HepG2 (cell line): ENCODE results near the gene LST1. TPM values are rescaled to one million over a fixed set of nuclear protein-coding genes. Genes with fewer than 3 reads are reported as not detected.

Experiments used
- CAMTA2 ChIP-seq: sonication (generic); formaldehyde crosslinking; IDR thresholded peaks from 2 replicates; pipeline ENCODE4 v1.4.0; 2020; ENCODE audit warnings: mild to moderate bottlenecking, missing genetic modification reagents, borderline replicate concordance
- CHD2 ChIP-seq: IDR thresholded peaks from 2 replicates; pipeline ENCODE4 v1.6.1; 2011; ENCODE audit warnings: low read depth, low read length, improper control_type of control experiment
- DMAP1 ChIP-seq: IDR thresholded peaks from 2 replicates; pipeline ENCODE4 v1.6.1; 2016
- DNMT3B ChIP-seq: conservative IDR thresholded peaks from 2 replicates; pipeline ENCODE4 v1.6.1; 2016; ENCODE audit warnings: missing biosample characterization, control low read depth
- ELF1 ChIP-seq: sonication (generic); formaldehyde crosslinking; IDR thresholded peaks from 2 replicates; pipeline ENCODE4 v1.4.0; 2020; ENCODE audit warnings: missing genetic modification reagents
- FOXP1 ChIP-seq, 2 experiments: fragments of 450-650 bp in 1 of 2; IDR thresholded peaks; 2 replicates each; pipeline ENCODE4 v1.6.1; 2017 to 2018; ENCODE audit warnings: antibody characterized with exemption in 1 of 2
- HDAC1 ChIP-seq: sonication (generic); formaldehyde crosslinking; IDR thresholded peaks from 2 replicates; pipeline ENCODE4 v1.5.1; 2020; ENCODE audit warnings: mild to moderate bottlenecking, missing genetic modification reagents
- HNRNPH1 ChIP-seq: fragments of 200-400 bp; formaldehyde crosslinking; optimal IDR thresholded peaks from 2 replicates; pipeline ENCODE3; 2017; ENCODE audit warnings: mild to moderate bottlenecking, low read depth, low read length
- JUND ChIP-seq: sonication (generic); formaldehyde crosslinking; IDR thresholded peaks from 2 replicates; pipeline ENCODE4 v1.8.0; 2022; ENCODE audit warnings: mild to moderate bottlenecking, missing genetic modification reagents
- KAT8 ChIP-seq: IDR thresholded peaks from 2 replicates; pipeline ENCODE4 v1.6.1; 2016; ENCODE audit warnings: missing genetic modification reagents, missing compliant biosample characterization
- MXD4 ChIP-seq: IDR thresholded peaks from 2 replicates; pipeline ENCODE4 v1.6.1; 2016; ENCODE audit warnings: mild to moderate bottlenecking, missing biosample characterization, missing genetic modification reagents
- NFE2L2 ChIP-seq: fragments of 150-350 bp; IDR thresholded peaks from 2 replicates; pipeline ENCODE4 v1.6.1; 2014; ENCODE audit warnings: low read length
- SUZ12 ChIP-seq: fragments of 150-350 bp; IDR thresholded peaks from 2 replicates; pipeline ENCODE4 v1.6.1; 2014; ENCODE audit warnings: low read depth, low read length
- ZNF382 ChIP-seq: sonication (generic); formaldehyde crosslinking; IDR thresholded peaks from 2 replicates; pipeline ENCODE4 v1.5.0; 2020; ENCODE audit warnings: missing genetic modification reagents, mild to moderate bottlenecking, borderline replicate concordance
- ZNF446 ChIP-seq: sonication (generic); formaldehyde crosslinking; IDR thresholded peaks from 2 replicates; pipeline ENCODE4 v1.5.0; 2020; ENCODE audit warnings: mild to moderate bottlenecking, missing genetic modification reagents
- ZNF460 ChIP-seq: sonication (generic); formaldehyde crosslinking; IDR thresholded peaks from 2 replicates; pipeline ENCODE4 v1.5.1; 2020; ENCODE audit warnings: missing genetic modification reagents, mild to moderate bottlenecking, borderline replicate concordance
- ZNF496 ChIP-seq: sonication (generic); formaldehyde crosslinking; IDR thresholded peaks from 2 replicates; pipeline ENCODE4 v1.8.1; 2023; ENCODE audit warnings: mild to moderate bottlenecking, moderate library complexity, missing genetic modification reagents; ENCODE audit not compliant: insufficient replicate concordance
- ZNF746 ChIP-seq: sonication (generic); formaldehyde crosslinking; IDR thresholded peaks from 2 replicates; pipeline ENCODE4 v1.8.0; 2022; ENCODE audit warnings: mild to moderate bottlenecking, missing genetic modification reagents
- ZNF768 ChIP-seq: sonication (generic); formaldehyde crosslinking; IDR thresholded peaks from 2 replicates; pipeline ENCODE4 v1.4.0; 2020; ENCODE audit warnings: missing genetic modification reagents
- polyA plus RNA-seq, 8 experiments: library from polyadenylated mRNA; depleted of rRNA in 3 of 8; stranded (reverse) in 7 of 8; unstranded in 1 of 8; fragments of >200 nt; fragmentation: Illumina TruSeq in 4 of 8; extraction: Trizol in 4 of 8; gene quantifications; 2 replicates each; pipeline versions ENCODE4 v1.2.1 to v1.2.3, GENCODE V29; 2011 to 2016; ENCODE audit warnings: low read depth in 4 of 8, missing spikeins in 1 of 8, mixed read lengths in 1 of 8; ENCODE audit not compliant: insufficient read depth in 1 of 8
- total RNA-seq, 5 experiments: library from RNA; depleted of rRNA; stranded (reverse); fragments of >200 nt; fragmentation: Illumina TruSeq; extraction: Trizol; gene quantifications; 2 replicates each; pipeline ENCODE4 v1.2.3, GENCODE V29; 2016; ENCODE audit warnings: low read depth in 1 of 5
- TF ChIP-seq, protein P1 (sequence below): sonication (generic); formaldehyde crosslinking; IDR thresholded peaks from 2 replicates; pipeline ENCODE4 v1.4.0; 2020; ENCODE audit warnings: missing genetic modification reagents
- TF ChIP-seq, protein P2 (sequence below): sonication (generic); formaldehyde crosslinking; IDR thresholded peaks from 2 replicates; pipeline ENCODE4 v1.5.1; 2020; ENCODE audit warnings: mild to moderate bottlenecking, missing genetic modification reagents, moderate library complexity
- TF ChIP-seq, protein P3 (sequence below), 2 experiments: IDR thresholded peaks; 2 replicates each; pipeline ENCODE4 v1.6.1; 2011 to 2012; ENCODE audit warnings: low read length in 2 of 2, borderline replicate concordance in 1 of 2, low read depth in 1 of 2, mild to moderate bottlenecking in 1 of 2, moderate library complexity in 1 of 2

Gene LST1
- total and polyA plus RNA-seq, 2 of the 13 experiments (the other 11 are each of a cell fraction or from before 2014, with no cell fraction given): not detected

DNA sequence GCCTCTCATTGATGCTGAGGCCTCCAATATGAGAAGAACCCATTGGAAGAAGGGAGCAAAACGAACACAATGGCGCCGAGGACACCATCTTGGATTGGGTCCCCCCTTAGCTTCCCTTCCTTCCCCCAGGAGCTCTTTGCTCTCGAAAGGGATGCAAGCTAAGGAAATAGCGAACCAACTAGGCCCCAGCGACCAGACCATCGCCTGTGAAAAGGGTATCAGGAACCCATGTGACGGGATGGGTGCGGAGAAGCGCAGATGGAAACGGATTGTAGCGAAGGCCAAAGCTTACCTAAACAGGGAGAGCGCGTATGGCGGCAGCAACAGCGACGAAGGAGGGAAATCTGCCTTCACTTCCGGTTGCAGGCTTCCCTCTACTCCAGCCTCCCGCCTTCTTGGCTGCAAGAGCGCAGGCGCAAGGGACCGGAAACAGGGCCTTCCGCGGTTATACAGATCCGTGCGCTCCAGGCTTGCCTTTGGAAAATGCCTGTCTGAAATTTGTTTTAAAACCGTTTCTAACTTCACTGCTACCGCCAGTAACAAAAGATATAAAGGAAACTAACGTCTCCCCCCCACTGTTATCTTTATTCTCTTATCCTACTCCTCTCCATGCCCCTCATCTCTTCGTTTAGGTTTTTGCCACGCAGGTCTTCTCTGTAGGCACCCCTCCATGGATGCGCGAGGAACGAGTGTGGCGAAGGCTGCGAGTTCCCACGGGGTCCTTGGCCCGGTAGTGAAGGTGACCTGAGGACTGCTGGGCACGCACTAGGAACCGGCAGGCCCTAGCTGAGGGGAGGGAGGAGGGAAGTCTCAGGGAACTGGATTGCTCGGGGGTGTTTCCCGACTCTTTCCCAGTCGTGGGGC is 44.2 kb upstream of the LST1 start, which contains the start of gene DDX39B (continued):
- TF ChIP-seq ZNF460 (CRISPR knock-in tag) (no peak; the same call in 1 of the 2 replicates), KAT8 (CRISPR knock-in tag) (peak; percentile 95), MXD4 (CRISPR knock-in tag) (peak; percentile 63; the same call in 1 of the 2 replicates), ZNF382 (CRISPR knock-in tag) (no peak), NFE2L2 (no peak), HDAC1 (CRISPR knock-in tag) (peak; percentile 85), CAMTA2 (peak; percentile 90; the same call in 1 of the 2 replicates), ZNF746 (CRISPR knock-in tag) (no peak; the same call in 1 of the 2 replicates), ZNF496 (CRISPR knock-in tag) (no peak), HNRNPH1 (no peak), CHD2 (no peak), SUZ12 (no peak), ELF1 (CRISPR knock-in tag) (peak; percentile 96), FOXP1 (IDR thresholded peaks at IDR 0.05) (no peak), FOXP1 (CRISPR knock-in tag; IDR thresholded peaks at IDR 0.05) (no peak), ZNF768 (CRISPR knock-in tag) (no peak), DNMT3B (no peak; the same call in none of the 2 replicates), DMAP1 (CRISPR knock-in tag) (peak; percentile 99), JUND (CRISPR knock-in tag) (0 out of 2 replicates have a peak, but pooled peaks have one; percentile 8), ZNF446 (CRISPR knock-in tag) (no peak)
- TF ChIP-seq, protein P1, sequence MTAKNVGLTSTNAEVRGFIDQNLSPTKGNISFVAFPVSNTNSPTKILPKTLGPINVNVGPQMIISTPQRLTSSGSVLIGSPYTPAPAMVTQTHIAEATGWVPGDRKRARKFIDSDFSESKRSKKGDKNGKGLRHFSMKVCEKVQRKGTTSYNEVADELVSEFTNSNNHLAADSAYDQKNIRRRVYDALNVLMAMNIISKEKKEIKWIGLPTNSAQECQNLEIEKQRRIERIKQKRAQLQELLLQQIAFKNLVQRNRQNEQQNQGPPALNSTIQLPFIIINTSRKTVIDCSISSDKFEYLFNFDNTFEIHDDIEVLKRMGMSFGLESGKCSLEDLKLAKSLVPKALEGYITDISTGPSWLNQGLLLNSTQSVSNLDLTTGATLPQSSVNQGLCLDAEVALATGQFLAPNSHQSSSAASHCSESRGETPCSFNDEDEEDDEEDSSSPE (CRISPR knock-in tag): peak; percentile 98
- TF ChIP-seq, protein P2, sequence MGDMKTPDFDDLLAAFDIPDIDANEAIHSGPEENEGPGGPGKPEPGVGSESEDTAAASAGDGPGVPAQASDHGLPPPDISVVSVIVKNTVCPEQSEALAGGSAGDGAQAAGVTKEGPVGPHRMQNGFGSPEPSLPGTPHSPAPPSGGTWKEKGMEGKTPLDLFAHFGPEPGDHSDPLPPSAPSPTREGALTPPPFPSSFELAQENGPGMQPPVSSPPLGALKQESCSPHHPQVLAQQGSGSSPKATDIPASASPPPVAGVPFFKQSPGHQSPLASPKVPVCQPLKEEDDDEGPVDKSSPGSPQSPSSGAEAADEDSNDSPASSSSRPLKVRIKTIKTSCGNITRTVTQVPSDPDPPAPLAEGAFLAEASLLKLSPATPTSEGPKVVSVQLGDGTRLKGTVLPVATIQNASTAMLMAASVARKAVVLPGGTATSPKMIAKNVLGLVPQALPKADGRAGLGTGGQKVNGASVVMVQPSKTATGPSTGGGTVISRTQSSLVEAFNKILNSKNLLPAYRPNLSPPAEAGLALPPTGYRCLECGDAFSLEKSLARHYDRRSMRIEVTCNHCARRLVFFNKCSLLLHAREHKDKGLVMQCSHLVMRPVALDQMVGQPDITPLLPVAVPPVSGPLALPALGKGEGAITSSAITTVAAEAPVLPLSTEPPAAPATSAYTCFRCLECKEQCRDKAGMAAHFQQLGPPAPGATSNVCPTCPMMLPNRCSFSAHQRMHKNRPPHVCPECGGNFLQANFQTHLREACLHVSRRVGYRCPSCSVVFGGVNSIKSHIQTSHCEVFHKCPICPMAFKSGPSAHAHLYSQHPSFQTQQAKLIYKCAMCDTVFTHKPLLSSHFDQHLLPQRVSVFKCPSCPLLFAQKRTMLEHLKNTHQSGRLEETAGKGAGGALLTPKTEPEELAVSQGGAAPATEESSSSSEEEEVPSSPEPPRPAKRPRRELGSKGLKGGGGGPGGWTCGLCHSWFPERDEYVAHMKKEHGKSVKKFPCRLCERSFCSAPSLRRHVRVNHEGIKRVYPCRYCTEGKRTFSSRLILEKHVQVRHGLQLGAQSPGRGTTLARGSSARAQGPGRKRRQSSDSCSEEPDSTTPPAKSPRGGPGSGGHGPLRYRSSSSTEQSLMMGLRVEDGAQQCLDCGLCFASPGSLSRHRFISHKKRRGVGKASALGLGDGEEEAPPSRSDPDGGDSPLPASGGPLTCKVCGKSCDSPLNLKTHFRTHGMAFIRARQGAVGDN (CRISPR knock-in tag): peak; percentile 93
- TF ChIP-seq, protein P3, sequence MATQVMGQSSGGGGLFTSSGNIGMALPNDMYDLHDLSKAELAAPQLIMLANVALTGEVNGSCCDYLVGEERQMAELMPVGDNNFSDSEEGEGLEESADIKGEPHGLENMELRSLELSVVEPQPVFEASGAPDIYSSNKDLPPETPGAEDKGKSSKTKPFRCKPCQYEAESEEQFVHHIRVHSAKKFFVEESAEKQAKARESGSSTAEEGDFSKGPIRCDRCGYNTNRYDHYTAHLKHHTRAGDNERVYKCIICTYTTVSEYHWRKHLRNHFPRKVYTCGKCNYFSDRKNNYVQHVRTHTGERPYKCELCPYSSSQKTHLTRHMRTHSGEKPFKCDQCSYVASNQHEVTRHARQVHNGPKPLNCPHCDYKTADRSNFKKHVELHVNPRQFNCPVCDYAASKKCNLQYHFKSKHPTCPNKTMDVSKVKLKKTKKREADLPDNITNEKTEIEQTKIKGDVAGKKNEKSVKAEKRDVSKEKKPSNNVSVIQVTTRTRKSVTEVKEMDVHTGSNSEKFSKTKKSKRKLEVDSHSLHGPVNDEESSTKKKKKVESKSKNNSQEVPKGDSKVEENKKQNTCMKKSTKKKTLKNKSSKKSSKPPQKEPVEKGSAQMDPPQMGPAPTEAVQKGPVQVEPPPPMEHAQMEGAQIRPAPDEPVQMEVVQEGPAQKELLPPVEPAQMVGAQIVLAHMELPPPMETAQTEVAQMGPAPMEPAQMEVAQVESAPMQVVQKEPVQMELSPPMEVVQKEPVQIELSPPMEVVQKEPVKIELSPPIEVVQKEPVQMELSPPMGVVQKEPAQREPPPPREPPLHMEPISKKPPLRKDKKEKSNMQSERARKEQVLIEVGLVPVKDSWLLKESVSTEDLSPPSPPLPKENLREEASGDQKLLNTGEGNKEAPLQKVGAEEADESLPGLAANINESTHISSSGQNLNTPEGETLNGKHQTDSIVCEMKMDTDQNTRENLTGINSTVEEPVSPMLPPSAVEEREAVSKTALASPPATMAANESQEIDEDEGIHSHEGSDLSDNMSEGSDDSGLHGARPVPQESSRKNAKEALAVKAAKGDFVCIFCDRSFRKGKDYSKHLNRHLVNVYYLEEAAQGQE (IDR thresholded peaks at IDR 0.05; ENCODE audit: borderline replicate concordance in 1 of 2, low read depth in 1 of 2, low read length in 2 of 2): peak in 1 of 2 experiments; percentile 84; a peak in 1 of 4 replicates
